ENCODE data around the gene LCLAT1. TPM values are rescaled to one million over a fixed set of nuclear protein-coding genes. Genes with fewer than 3 reads are reported as not detected.
"Not testable (repeated sequence)": the region's sequence is repeated elsewhere in the genome, so short reads cannot be mapped to it uniquely, and the experiment has no call there.

LCLAT1 gene
- total RNA-seq, 1 donor from 2014 or later = 31.4 TPM

DNA sequence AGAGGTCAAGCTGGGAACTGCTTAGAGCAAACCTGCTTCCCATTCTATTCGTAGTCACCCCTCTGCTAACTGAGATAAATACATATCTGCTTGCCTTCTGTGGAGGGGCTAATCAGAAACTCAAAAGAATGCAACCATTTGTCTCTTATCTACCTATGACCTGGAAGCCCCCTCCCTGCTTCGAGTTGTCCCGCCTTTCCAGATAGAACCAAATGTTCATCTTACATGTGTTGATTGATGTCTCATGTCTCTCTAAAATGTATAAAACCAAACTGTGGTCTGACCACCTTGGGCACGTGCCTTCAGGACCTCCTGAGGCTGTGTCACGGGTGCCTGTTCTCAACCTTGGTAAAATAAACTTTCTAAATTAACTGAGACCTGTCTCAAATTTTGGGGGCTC is 66.6 kb downstream of the LCLAT1 start:
- H3K9me3 Mint-ChIP-seq = peaks cover 14% of the 10 kb centered on the region
- H3K27ac Mint-ChIP-seq; H3K4me1 Mint-ChIP-seq; H3K4me3 Mint-ChIP-seq; intact Hi-C loops (cut with micrococcal nuclease); H3K27me3 Mint-ChIP-seq: not testable (repeated sequence)
- peaks cover 15% of the 10 kb centered on the region for H3K36me3 Mint-ChIP-seq (ENCODE audit: low read depth)
- peak; percentile 36 for DNase-seq

DNA sequence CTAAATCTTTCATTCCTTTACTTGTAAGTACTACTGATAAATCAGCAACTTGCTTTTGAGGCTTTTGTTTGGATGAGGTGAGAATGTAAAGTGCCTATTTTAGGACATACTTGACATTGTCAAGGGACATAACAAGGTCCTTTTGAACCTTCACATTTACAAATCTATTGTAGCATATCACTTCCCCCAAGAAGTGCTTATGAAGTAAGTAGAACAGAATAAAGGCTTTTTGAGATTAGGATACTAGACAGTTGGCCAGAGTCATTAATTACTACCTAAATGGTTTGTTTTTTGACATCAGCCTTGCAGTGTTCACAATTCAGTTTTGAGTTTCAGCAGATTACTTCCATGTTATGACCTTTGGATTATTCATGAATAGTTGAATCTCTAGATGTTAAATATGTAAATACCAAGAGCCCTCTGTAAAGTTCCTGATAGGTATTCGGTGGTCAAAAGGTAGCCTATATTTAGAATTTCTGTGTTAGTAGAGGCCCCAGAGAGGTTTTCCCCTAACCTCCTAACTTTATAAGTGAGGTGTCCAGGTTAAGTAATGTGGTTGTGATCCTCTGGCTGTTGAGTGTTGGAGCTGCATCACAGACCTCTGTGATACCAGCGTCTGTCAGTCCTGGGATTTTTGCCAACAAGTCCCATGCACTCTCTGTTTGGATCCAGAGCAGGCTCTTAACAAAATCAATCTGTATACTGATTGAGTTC is 67.2 kb downstream of the LCLAT1 start:
- Mint-ChIP-seq H3K4me1 (peaks cover 2% of the 10 kb centered on the region), H3K9me3 (peaks cover 10% of the 10 kb centered on the region), H3K27me3 (no peaks in the 10 kb centered on the region), H3K4me3 (no peak overlapping the region), H3K36me3 (ENCODE audit: low read depth) (peaks cover 21% of the 10 kb centered on the region), H3K27ac (no peak overlapping the region)
- DNase-seq = peak; percentile 3
- intact Hi-C loops (cut with micrococcal nuclease) = no loop called here

DNA sequence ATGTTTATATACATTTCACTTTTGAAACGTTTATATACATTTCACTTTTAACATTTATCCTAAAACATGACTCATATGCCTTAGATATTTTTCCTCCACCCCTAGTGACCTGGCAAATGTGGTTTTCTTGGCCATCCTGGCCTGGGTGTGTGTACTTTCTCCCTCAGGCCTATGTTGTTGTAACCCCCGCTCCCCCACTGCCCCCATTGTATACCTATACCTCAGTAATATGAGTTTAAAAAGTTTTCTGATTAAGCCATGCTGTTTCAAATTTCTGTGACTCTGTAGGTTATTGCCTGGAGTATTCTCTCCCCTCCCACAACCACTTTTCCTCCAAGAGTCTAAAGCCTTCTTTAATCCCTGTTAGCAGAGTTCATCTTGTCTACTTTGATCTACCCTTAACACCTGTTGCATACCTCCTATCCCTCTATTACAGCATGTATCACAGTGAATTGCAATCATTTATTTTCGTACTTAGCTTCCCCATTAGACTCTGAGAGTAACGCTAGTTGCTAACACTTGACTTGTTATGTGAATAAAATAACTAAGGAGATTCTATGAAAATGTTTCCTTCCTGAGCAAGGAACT is 67.9 kb downstream of the LCLAT1 start:
- H3K36me3 Mint-ChIP-seq (ENCODE audit: low read depth) = peaks cover 27% of the 10 kb centered on the region
- peaks cover 2% of the 10 kb centered on the region for H3K4me1 Mint-ChIP-seq
- no peak overlapping the region for H3K4me3 Mint-ChIP-seq
- DNase-seq = no peak
- peaks cover 12% of the 10 kb centered on the region for H3K9me3 Mint-ChIP-seq
- intact Hi-C loops (cut with micrococcal nuclease) = no loop called here
- no peaks in the 10 kb centered on the region for H3K27me3 Mint-ChIP-seq
- no peak overlapping the region for H3K27ac Mint-ChIP-seq

DNA sequence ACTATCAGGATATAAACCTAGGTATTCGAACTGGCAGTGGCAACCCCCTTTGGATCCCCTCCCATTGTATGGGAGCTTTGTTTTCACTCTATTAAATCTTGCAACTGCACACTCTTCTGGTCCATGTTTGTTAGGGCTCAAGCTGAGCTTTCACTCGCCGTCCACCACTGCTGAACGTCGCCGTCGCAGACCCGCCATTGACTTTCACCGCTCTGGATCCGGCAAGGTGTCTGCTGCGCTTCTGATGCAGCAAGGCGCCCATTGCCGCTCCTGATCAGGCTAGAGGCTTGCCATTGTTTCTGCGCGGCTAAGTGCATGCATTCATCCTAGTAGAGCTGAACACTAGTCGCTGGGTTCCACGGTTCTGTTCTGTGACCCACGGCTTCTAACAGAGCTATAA is 69.1 kb downstream of the LCLAT1 start:
- intact Hi-C loops (cut with micrococcal nuclease) = no loop called here
- H3K4me1 Mint-ChIP-seq = no peaks in the 10 kb centered on the region
- no peak for DNase-seq
- H3K27ac Mint-ChIP-seq = no peak overlapping the region
- peaks cover 13% of the 10 kb centered on the region for H3K9me3 Mint-ChIP-seq
- H3K36me3 Mint-ChIP-seq (ENCODE audit: low read depth) = peaks cover 31% of the 10 kb centered on the region
- no peaks in the 10 kb centered on the region for H3K27me3 Mint-ChIP-seq
- no peak overlapping the region for H3K4me3 Mint-ChIP-seq

DNA sequence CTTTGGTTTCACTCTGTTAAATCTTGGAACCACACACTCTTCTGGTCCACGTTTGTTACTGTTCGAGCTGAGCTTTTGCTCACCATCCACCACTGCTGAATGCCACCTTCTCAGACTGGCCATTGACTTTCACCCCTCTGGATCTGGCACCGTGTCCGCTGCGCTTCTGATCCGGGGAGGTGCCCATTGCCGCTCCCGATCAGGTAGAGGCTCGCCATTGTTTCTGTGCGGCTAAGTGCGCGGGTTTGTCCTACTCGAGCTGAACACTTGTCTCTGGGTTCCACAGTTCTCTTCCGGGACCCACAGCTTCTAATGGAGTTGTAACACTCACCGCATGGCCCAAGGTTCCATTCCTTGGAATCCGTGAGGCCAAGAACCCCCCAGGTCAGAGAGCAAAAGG is 72.8 kb downstream of the LCLAT1 start:
- Mint-ChIP-seq H3K36me3 (ENCODE audit: low read depth) (peaks cover 33% of the 10 kb centered on the region), H3K27ac (no peak overlapping the region), H3K27me3 (no peaks in the 10 kb centered on the region), H3K4me3 (no peak overlapping the region), H3K4me1 (no peaks in the 10 kb centered on the region), H3K9me3 (peaks cover 17% of the 10 kb centered on the region)
- intact Hi-C loops (cut with micrococcal nuclease) = no loop called here
- no peak for DNase-seq

DNA sequence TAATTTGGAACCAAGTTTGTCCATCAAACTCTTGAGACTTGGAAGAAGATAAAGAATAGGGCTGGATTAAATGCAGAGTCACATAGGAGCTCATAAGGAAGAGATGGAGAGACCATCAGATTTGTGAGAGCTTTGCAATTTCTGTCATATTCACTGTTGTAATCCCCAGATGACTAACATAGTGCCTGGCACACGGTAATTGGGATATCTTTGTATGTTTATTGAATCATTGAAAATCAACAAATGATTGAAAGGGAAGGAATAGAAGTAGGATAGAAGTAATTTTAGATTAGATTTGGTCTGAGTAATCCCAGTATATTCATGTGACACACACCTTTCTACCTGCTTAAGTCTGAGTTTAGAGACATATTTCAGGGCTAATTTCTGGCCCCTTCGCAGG is 75.4 kb downstream of the LCLAT1 start:
- peaks cover 12% of the 10 kb centered on the region for H3K9me3 Mint-ChIP-seq
- intact Hi-C loops (cut with micrococcal nuclease) = no loop called here
- H3K27ac Mint-ChIP-seq = no peak overlapping the region
- no peaks in the 10 kb centered on the region for H3K27me3 Mint-ChIP-seq
- H3K4me1 Mint-ChIP-seq = no peaks in the 10 kb centered on the region
- DNase-seq = no peak
- H3K36me3 Mint-ChIP-seq (ENCODE audit: low read depth) = peaks cover 34% of the 10 kb centered on the region
- H3K4me3 Mint-ChIP-seq = no peak overlapping the region

DNA sequence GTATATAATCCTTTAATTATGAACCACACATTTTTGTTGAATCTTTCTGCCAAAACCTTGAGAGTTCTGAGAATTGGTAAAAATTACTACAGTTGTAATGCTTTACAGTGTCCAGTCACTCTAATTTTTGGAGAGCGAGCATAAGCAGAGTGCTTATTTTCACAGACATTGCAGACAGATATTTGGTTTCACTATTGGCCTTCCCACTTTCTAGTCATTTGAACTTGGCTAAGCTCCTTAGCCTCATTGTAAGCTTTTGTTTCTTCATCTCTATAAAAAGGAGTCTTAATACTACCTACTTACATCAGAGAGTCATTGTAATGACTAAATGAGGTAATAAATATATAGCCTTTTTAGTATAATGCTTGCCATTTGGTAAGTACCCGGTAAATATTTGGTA is 80.4 kb downstream of the LCLAT1 start:
- no peaks in the 10 kb centered on the region for H3K9me3 Mint-ChIP-seq
- H3K27ac Mint-ChIP-seq = no peak overlapping the region
- intact Hi-C loops (cut with micrococcal nuclease) = no loop called here
- no peaks in the 10 kb centered on the region for H3K27me3 Mint-ChIP-seq
- no peaks in the 10 kb centered on the region for H3K4me1 Mint-ChIP-seq
- no peak overlapping the region for H3K4me3 Mint-ChIP-seq
- no peak for DNase-seq
- peaks cover 12% of the 10 kb centered on the region for H3K36me3 Mint-ChIP-seq (ENCODE audit: low read depth)

DNA sequence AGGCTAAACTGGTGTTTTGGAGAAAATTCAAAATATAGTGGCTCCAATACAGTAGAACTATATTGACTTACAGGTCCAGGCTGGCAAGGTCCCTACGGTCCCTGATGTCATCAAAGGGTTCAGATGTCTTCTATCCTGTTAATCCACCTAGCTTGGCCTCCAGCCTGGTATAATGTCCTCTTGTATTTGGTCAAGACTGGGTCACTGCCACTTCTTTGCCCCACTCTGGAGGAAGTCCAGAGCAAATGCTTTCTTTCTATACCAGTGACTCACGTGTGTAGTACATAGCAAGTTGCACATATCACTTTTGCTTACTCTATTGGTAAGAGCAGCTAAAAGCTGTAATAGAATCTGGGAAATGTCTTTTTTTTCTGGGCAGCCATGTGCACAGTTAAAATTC is 80.8 kb downstream of the LCLAT1 start:
- intact Hi-C loops (cut with micrococcal nuclease) = no loop called here
- DNase-seq = no peak
- Mint-ChIP-seq H3K4me3 (no peak overlapping the region), H3K27me3 (no peaks in the 10 kb centered on the region), H3K9me3 (no peaks in the 10 kb centered on the region), H3K36me3 (ENCODE audit: low read depth) (peaks cover 14% of the 10 kb centered on the region), H3K4me1 (no peaks in the 10 kb centered on the region), H3K27ac (no peak overlapping the region)

DNA sequence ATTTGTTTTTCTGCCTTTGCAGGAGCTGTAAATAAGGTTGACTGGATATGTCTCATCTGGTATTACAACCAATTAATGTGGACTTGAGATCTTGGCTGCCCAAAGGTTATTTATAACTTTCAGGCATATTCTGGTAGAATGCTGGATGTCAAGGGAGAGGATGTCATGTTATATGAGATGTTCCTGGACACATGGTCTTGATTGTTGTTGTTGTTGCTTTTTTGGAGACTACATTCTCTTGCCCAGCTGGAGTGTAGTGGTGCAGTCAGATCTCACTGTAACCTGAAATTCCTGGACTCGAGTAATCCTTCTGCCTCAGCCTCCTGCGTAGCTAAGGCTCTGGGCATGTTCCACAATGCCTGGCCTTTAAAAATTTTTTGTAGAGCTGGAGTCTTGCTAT is 83.3 kb downstream of the LCLAT1 start:
- H3K9me3 Mint-ChIP-seq = peaks cover 4% of the 10 kb centered on the region
- peaks cover 33% of the 10 kb centered on the region for H3K36me3 Mint-ChIP-seq (ENCODE audit: low read depth)
- H3K4me3 Mint-ChIP-seq = no peak overlapping the region
- H3K27me3 Mint-ChIP-seq = no peaks in the 10 kb centered on the region
- H3K27ac Mint-ChIP-seq = no peak overlapping the region
- no peaks in the 10 kb centered on the region for H3K4me1 Mint-ChIP-seq
- intact Hi-C loops (cut with micrococcal nuclease) = no loop called here
- DNase-seq = no peak

DNA sequence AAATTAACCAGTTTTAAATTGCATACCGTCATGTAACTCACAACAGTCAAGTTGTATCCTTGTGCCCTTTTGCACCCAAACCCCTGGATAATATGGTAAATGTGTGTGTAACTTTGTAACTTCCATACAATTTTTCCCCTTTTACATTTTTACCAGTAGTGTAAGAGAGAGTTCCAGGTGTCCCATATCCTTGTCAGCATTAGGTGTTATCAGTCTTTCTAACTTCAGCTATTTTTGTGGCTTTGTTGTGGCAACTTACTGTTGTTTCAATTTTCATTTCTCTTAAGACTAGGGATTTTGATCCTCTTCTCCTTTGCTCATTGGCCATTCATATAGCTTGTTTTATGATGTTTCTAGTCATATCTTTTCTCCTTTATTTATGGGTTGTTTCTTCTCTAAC is 94.6 kb downstream of the LCLAT1 start:
- no peaks in the 10 kb centered on the region for H3K9me3 Mint-ChIP-seq

DNA sequence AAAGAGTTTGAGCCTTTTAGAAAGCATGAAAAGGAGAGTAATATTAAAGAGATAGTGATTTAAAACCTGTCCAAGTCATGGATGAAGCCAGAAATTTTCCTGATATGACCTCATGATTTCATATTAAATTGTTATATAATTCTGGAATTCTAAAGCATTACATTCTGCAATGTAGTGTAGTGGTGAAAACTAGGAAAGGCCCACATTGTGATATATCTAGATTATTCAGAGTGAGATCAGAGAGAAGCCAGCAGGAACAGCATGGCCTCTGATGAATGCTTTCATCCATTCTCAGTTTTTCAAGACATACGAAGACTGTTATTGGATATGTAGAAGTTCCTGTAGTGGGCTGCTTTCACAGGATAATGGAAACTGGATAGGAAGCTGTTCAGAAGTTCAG is 98.8 kb downstream of the LCLAT1 start:
- no peak overlapping the region for H3K27ac Mint-ChIP-seq
- peaks cover 13% of the 10 kb centered on the region for H3K36me3 Mint-ChIP-seq (ENCODE audit: low read depth)
- H3K9me3 Mint-ChIP-seq = peaks cover 4% of the 10 kb centered on the region
- intact Hi-C loops (cut with micrococcal nuclease) = no loop called here
- peaks cover 9% of the 10 kb centered on the region for H3K4me1 Mint-ChIP-seq
- DNase-seq = no peak
- no peak overlapping the region for H3K4me3 Mint-ChIP-seq
- no peaks in the 10 kb centered on the region for H3K27me3 Mint-ChIP-seq

More for the DNA sequence above, 94.6 kb downstream of the LCLAT1 start:
- Mint-ChIP-seq H3K36me3 (ENCODE audit: low read depth) (peaks cover 15% of the 10 kb centered on the region), H3K4me1 (peaks cover 9% of the 10 kb centered on the region), H3K27me3 (no peaks in the 10 kb centered on the region), H3K27ac (peak overlapping the region; percentile 9), H3K4me3 (no peak overlapping the region)
- no peak for DNase-seq
- intact Hi-C loops (cut with micrococcal nuclease) = no loop called here

DNA sequence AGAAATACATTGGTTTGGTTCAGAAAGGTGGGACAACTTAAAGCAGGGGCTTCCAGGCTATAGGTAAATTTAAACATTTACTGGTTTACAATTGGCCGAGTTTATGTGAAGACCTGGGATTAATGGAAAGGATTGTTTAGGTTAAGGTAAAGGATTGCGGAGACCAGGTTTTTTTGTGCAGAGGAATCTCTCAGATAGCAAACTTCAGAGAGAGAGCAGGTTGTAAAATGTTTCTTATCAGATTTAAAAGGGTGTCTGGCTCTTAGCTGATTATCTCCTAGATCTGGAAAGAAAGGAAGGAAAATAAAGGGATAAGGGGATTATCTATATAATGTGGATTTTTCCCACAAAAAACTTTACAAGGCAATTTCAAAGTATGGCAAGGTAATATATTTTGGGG is 101.3 kb downstream of the LCLAT1 start:
- H3K4me1 Mint-ChIP-seq = peaks cover 1% of the 10 kb centered on the region
- intact Hi-C loops (cut with micrococcal nuclease) = no loop called here
- H3K27ac Mint-ChIP-seq = no peak overlapping the region

DNA sequence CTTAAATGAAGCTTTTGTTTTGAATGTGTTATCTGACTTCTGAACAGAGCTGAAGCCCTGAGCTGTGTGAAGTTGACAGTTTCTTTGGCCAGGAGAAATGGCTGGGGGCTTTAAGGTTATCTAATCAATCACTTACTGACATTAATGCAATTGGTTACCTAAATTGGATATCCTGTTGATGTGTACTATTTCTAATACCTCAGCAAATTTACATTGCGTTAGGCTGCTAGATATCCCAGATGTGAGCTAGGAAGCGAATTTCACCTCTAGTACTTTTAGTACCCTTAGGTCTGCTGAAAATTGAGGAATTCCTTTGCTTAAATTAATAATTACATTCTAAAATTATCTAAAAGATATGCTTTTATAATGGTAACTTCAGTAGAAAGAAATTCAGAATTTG is 102.0 kb downstream of the LCLAT1 start:
- Mint-ChIP-seq H3K36me3 (ENCODE audit: low read depth) (peaks cover 9% of the 10 kb centered on the region), H3K27me3 (no peaks in the 10 kb centered on the region), H3K27ac (no peak overlapping the region), H3K9me3 (peaks cover 4% of the 10 kb centered on the region), H3K4me3 (no peak overlapping the region), H3K4me1 (peaks cover 1% of the 10 kb centered on the region)
- intact Hi-C loops (cut with micrococcal nuclease) = no loop called here
- no peak for DNase-seq

More for the DNA sequence above, 101.3 kb downstream of the LCLAT1 start:
- Mint-ChIP-seq H3K27me3 (no peaks in the 10 kb centered on the region), H3K9me3 (peaks cover 4% of the 10 kb centered on the region), H3K4me3 (no peak overlapping the region), H3K36me3 (ENCODE audit: low read depth) (peaks cover 9% of the 10 kb centered on the region)
- no peak for DNase-seq

DNA sequence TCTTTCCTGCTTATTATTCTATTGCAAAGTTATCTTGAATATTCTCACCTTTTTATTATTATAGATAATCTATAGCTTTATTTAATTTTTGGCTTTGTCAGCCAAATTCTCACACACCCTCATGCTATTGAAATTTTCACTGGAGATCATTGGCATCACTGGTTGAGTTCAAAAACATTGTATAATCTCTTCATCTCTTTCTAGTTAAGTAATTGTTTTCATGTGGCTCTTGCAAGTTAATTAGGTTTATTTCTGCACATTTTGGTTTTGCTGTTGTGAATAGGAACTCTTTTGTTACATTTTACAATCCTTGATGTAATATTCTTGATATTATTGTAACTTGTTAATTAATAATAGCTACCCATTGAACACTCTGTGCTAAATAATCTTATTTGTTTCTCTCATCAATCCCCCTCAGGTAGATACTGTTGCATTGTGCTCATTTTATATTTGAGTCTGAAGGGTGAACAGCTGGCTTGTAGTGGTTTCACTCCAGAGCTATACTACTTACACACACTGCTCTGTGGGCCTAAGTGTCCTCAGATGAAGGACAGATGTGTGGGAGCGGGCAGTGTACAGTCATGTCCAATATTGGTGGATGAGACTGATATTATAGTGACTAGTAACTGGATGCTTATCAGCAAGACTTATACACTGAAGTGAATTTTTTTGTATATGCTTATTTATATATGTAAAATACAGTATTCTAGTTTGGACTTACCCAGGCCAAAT is 112.7 kb downstream of the LCLAT1 start:
- Mint-ChIP-seq H3K4me1 (no peaks in the 10 kb centered on the region), H3K36me3 (ENCODE audit: low read depth) (peaks cover 12% of the 10 kb centered on the region), H3K4me3 (no peak overlapping the region), H3K9me3 (no peaks in the 10 kb centered on the region), H3K27me3 (no peaks in the 10 kb centered on the region), H3K27ac (no peak overlapping the region)
- intact Hi-C loops (cut with micrococcal nuclease) = no loop called here
- no peak for DNase-seq
